IPS-15b (cell line): ENCODE measurements around the gene ERC2.

Source experiments
- H3K27me3 ChIP-seq: one replicate; pipeline ENCODE4 v1.6.1; 2013; ENCODE audit warnings: low read length; ENCODE audit not compliant: control insufficient read depth, insufficient read depth
- H3K36me3 ChIP-seq: one replicate; pipeline ENCODE4 v1.6.1; 2013; ENCODE audit warnings: low read length; ENCODE audit not compliant: control insufficient read depth, insufficient read depth
- H3K4me1 ChIP-seq: one replicate; pipeline ENCODE4 v1.6.1; 2013; ENCODE audit warnings: mild to moderate bottlenecking, low read length; ENCODE audit not compliant: control insufficient read depth, insufficient read depth
- H3K4me3 ChIP-seq: one replicate; pipeline ENCODE4 v1.5.1; 2013; ENCODE audit warnings: low read depth, low read length
- H3K9ac ChIP-seq: one replicate; pipeline ENCODE4 v1.6.1; 2013; ENCODE audit warnings: low read depth, mild to moderate bottlenecking, low read length
- H3K9me3 ChIP-seq: one replicate; pipeline ENCODE4 v1.6.1; 2013; ENCODE audit warnings: mild to moderate bottlenecking, low read length; ENCODE audit not compliant: control insufficient read depth, insufficient read depth

Gene ERC2

DNA sequence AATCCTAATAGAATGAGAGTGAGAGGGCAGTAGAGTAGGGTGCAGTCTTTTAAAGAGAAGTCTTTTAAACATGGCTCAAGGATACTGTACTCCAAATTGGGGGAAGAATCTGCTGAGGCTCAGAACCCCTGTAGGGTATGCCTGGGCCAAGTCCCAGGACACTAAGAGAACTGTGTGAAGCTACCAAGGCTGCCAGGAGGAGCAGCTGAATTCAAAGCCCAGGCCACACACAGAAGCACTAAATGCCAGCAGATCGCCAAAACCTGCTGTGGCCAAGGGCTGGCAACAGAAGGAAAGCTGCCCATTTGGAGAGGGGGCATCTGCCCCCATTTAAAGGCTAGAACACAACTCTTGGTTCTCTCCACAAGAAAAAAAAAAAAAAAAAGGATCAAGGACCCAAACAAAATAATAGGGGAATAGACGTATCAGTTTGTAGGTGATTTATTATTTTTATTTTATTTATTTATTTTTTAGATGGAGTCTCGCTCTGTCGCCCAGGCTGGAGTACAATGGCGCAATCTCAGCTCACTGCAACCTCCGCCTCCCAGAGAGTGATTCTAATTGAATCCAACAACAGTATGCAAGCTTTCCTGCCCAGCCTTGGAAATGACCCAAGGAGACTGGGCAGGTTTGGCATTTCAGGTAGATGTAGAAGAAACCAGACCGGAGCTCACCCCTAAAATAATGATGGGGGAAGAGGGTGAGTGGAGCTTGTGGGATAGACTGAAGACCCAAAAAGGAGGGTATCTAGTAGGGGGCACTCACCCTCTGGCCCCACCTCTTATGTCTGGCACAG lies 702.2 kb downstream of the ERC2 start:
- Histone ChIP-seq H3K4me1 (no peaks in the 10 kb centered on the region), H3K36me3 (no peaks in the 10 kb centered on the region)

DNA sequence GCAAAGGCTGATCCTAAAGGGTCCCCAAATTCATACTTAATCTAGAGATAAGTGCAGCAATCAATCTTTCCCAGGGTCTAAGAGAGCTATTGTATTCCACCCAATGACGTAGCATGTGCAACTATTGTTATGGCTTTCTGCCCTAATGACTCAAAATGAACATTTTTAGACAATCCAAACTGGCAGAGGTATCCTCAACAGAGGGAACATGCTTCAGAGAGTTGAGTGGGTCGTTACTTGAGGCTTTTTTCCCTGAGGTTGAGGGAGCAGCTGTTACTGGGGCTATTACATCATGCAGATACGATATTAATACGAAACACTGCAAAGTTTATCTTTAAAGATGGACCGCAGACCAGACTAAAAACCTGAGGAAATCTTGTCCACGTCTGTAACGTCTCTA lies 702.9 kb downstream of the ERC2 start:
- H3K27me3 ChIP-seq = no peaks in the 10 kb centered on the region
- H3K9me3 ChIP-seq = no peaks in the 10 kb centered on the region
- H3K36me3 ChIP-seq = no peaks in the 10 kb centered on the region
- no peak overlapping the region for H3K9ac ChIP-seq
- H3K4me3 ChIP-seq = no peak overlapping the region
- no peaks in the 10 kb centered on the region for H3K4me1 ChIP-seq

More for the DNA sequence above, 702.2 kb downstream of the ERC2 start:
- Histone ChIP-seq H3K9ac (no peak overlapping the region), H3K9me3 (no peaks in the 10 kb centered on the region), H3K27me3 (no peaks in the 10 kb centered on the region), H3K4me3 (no peak overlapping the region)

DNA sequence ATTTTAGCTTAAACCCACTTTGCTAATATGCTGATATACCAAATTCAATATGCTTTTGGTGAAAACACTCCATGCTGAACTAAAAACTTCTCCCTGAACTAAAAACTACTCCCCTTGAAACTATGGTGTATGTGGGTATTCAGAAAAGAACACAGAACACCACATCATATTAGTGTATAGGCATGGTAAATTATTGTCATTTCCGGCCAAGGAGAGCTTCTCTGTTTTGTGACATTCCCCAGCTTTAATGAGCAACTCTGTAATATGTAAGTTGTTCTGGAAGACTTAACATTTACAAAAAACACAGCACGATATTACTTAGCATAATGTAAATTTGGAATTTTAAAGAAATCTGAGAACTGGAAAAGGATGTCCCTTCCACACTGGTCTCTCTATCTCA lies 711.3 kb downstream of the ERC2 start:
- Histone ChIP-seq H3K27me3 (no peaks in the 10 kb centered on the region), H3K9ac (no peak overlapping the region), H3K36me3 (no peaks in the 10 kb centered on the region), H3K9me3 (no peaks in the 10 kb centered on the region), H3K4me3 (no peak overlapping the region), H3K4me1 (peaks cover 6% of the 10 kb centered on the region)

DNA sequence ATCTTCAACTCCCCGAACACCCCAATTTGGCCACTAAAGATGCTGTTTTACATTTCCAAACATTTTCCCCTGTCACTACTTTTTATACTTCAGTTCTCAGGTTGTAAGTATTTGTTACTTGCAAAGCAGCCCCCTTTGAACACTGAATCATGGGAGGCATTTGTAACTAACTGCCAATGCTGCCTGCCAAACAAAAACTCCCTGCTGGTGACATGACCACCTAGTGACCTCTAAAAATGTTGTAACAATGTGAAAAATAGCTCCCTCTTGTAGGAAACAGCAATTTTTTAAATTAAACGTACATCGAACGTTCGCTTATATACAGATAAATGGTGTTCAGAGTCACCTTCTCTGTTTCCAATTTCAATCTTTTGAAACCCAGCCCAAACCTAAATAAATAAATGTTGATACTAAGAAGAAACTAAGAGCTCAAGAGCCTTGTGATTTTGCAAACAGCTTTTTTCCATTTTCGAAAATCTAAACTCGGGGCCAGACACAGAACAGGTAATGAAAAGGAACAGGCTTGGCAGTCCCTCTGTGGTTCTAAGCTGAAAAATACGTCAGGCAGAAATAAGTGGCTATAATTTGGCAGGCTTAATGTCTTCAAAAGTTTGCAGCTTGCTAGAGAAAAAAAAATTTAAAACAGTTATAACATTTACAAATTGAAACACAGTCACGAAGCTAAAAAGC lies 712.6 kb downstream of the ERC2 start:
- Histone ChIP-seq H3K36me3 (no peaks in the 10 kb centered on the region), H3K4me3 (no peak overlapping the region), H3K27me3 (no peaks in the 10 kb centered on the region)

DNA sequence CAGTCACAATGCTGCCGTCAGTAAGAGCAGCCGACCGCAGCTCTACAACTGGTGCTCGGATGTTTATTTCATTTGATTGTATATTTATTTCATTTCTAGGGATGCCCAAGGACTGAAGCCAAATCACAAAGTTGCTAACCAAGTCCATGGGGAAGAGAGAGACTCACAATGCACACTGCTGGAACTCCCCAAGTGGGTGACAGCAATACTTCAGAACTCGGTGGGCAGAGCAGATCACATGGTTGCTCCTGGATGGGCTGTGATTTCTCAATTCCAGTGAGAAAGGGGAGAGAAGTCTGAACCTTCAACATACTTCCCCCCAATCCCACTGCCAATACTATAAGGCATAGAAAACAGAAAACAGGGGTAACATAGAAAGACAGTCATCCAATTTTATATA lies 715.4 kb downstream of the ERC2 start:
- H3K36me3 ChIP-seq = no peaks in the 10 kb centered on the region
- no peaks in the 10 kb centered on the region for H3K27me3 ChIP-seq
- no peak overlapping the region for H3K4me3 ChIP-seq
- H3K4me1 ChIP-seq = peaks cover 6% of the 10 kb centered on the region
- H3K9me3 ChIP-seq = no peaks in the 10 kb centered on the region
- H3K9ac ChIP-seq = no peak overlapping the region

More for the DNA sequence above, 712.6 kb downstream of the ERC2 start:
- Histone ChIP-seq H3K4me1 (peaks cover 6% of the 10 kb centered on the region), H3K9me3 (no peaks in the 10 kb centered on the region), H3K9ac (no peak overlapping the region)

DNA sequence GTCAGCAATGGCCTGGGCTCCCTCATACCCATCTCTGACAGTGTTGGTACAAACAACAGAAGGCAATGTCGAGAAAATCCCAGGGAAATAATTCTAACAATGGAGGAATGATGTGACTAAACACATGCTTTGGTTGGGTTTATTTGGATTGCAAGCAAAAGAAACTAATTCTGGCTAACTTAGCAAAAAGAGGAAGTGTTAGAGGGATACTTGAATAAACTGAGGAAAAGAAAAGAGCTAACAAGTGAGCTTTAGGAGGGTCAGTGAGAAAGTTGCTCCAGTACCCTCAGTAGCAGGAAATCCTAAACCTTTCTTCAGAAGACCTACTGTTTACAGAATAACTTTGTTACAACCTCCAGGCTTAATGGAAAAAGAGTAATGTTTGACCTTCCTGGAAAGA lies 716.5 kb downstream of the ERC2 start:
- Histone ChIP-seq H3K36me3 (no peaks in the 10 kb centered on the region), H3K4me1 (peaks cover 6% of the 10 kb centered on the region), H3K9ac (no peak overlapping the region), H3K4me3 (no peak overlapping the region), H3K27me3 (no peaks in the 10 kb centered on the region), H3K9me3 (no peaks in the 10 kb centered on the region)

DNA sequence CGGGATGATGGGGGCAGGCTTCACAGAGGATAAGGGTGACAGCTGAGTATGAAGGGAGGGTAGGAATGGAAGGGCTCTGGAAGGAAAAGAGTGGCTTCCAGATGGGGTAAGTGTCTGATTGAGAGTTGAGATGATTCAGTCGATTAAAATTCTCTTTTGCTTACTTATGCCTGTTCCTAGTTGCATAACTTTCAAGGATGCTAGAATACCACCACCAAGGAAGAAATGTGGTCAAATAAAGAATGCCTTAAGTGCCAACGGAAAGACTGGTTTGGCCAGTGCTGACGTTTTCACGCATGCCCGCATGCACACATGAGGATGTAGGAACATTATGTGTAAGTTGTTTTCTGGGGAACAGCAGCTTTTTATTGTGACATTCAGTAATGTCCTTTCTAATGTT lies 717.7 kb downstream of the ERC2 start:
- no peak overlapping the region for H3K4me3 ChIP-seq
- no peaks in the 10 kb centered on the region for H3K9me3 ChIP-seq
- no peaks in the 10 kb centered on the region for H3K36me3 ChIP-seq
- no peaks in the 10 kb centered on the region for H3K27me3 ChIP-seq
- no peak overlapping the region for H3K9ac ChIP-seq
- peaks cover 6% of the 10 kb centered on the region for H3K4me1 ChIP-seq

DNA sequence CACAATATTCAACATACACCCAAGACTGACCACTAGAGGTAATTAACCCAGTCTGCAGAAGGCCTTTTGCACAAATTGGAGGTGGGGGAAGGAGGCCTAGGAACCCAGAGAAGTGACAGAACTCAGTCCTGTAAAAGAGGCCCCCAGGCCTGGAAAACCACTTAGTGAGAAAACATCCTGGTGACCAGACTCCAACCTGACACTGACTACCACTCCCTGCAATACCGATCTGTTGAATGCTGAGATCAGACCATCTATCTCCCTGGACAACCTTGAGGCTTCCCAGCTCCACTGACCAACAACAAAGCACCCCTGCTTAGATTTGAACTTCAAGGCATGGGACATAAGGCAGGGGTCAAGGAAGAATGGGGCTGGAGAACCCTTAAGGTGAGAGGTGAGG lies 719.2 kb downstream of the ERC2 start:
- Histone ChIP-seq H3K4me3 (no peak overlapping the region), H3K36me3 (no peaks in the 10 kb centered on the region), H3K9me3 (no peaks in the 10 kb centered on the region), H3K27me3 (no peaks in the 10 kb centered on the region), H3K4me1 (no peaks in the 10 kb centered on the region), H3K9ac (no peak overlapping the region)

DNA sequence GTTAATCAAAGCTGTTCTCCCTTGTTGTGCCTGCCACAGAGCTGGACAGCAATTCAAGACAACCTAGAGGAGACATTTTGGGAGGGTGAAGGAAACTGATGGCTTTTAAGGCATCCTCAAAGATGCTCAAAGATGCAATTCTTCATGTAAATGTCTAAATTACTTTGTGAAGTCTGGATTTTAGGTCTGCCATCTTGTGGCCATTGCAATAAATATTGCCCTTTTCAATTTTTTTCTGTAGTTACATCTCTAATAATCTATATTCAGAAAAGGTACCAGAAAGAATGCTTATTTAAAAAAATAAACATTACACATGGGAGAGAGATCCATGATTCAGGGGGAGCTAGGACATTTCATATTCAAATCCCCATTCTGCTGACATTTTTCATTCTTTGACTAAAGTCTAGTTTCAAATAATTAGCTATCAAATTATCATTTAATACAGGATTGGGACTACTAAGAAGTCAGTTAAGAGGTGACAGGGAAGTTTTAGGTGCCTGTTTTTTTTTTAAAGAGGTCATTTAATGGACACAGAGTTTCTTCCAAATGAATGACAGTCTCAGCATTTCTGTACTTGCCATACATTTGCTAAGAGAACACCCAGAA lies 721.4 kb downstream of the ERC2 start:
- Histone ChIP-seq H3K36me3 (no peaks in the 10 kb centered on the region), H3K9ac (no peak overlapping the region), H3K9me3 (no peaks in the 10 kb centered on the region), H3K4me3 (no peak overlapping the region), H3K4me1 (peaks cover 2% of the 10 kb centered on the region), H3K27me3 (no peaks in the 10 kb centered on the region)

DNA sequence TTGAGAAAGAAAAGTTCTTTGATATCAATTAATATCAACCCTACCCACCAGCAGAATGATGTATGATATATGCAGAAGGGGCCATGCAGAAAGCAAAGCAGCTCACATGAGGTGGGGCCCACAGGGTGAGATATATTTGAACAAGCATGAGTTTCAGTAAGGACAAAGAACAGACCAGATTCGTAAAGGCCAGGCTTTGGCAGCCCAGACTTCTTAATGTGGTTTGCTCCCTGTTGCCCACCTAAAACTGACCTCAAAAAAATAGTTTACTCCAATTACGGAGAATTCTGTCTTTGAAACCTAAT lies 725.5 kb downstream of the ERC2 start:
- H3K4me3 ChIP-seq = no peak overlapping the region
- peaks cover 2% of the 10 kb centered on the region for H3K4me1 ChIP-seq
- H3K9ac ChIP-seq = no peak overlapping the region
- H3K27me3 ChIP-seq = no peaks in the 10 kb centered on the region
- no peaks in the 10 kb centered on the region for H3K36me3 ChIP-seq
- no peaks in the 10 kb centered on the region for H3K9me3 ChIP-seq

DNA sequence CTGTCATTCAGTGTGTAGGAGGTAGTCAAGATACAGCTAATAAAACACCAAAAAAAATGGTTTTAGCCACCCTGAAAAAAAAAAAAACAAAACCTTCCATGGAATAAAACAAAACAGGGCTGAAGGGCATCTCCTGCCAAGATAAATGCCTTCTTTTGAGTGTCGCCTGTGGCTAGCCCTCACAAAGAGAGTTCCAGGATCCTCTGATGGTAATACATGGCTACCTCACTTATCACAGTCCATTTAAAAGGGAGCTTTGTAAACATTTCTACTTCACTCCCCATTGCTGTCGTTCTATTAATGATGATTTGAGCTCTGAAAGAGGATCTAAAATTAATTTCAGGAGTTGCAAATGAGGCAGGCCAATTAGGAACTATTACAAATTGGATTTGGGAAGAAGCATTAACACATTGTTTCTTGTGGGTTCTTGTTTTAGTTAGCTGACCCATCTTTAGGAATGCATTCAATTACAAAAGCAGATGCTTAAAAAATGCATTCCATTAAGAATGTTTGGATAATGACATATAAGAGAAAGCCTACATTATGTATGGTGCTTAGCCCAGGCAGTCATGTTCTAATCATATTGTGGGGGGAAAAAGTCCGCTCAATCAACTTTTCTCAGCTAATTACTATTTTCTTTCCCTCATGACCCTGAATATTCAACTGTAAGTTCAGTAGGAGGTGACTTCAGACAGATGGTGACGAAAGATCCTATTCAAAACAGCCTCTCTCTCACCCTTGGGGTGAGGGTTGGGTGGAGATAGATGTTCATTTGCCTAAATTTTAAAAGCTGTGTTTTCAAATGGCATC lies 726.0 kb downstream of the ERC2 start:
- no peak overlapping the region for H3K4me3 ChIP-seq
- H3K4me1 ChIP-seq = peaks cover 2% of the 10 kb centered on the region
- no peaks in the 10 kb centered on the region for H3K36me3 ChIP-seq
- no peaks in the 10 kb centered on the region for H3K9me3 ChIP-seq
- H3K9ac ChIP-seq = no peak overlapping the region
- no peaks in the 10 kb centered on the region for H3K27me3 ChIP-seq
